GM10847 (cell line): ENCODE results near the gene CDCA5.

Source experiments
- POLR2A ChIP-seq: IDR thresholded peaks from 2 replicates; pipeline ENCODE4 v1.6.1; 2011; ENCODE audit not compliant: insufficient read length; ENCODE audit errors: extremely low read depth

Gene CDCA5, protein sequence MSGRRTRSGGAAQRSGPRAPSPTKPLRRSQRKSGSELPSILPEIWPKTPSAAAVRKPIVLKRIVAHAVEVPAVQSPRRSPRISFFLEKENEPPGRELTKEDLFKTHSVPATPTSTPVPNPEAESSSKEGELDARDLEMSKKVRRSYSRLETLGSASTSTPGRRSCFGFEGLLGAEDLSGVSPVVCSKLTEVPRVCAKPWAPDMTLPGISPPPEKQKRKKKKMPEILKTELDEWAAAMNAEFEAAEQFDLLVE

DNA sequence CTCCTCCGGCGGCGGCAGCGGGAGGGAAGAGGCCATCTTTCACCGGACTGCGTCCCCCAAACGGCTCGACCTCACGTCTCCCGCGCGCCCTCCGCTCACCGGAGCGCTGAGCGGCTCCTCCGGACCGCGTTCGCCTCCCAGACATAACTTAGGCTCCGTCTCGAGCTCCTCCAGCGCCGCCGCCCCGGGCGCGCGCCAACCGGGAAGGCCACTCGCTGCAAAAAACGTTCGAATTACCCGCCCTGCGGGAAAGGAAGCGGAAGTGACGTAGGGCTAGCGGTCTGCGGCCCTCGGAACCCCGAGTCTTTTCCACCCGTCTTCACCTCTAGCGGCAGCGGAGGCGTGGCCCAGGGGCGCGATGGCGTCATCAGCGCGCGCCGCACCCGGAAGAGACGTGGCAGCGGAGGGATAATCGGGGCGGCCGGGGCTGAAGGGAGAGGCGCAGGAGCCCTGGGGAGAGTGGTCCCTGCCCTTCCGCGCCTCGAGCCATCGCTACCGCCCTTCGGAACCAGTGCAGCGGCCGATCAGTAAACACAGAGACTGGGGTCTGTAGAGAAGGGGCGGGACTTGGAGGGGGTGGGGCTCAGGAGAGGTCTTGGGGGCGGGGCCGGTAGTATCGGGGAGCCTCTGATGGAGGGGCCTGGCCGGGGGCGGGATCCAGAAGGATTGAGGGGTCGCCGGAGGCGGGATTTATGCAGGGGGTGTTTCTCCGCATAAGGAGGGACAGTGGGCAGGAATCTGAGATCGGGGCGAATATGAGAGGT, at the start of gene CDCA5, which contains the start of gene ZFPL1:
Gene CDCA5, minus strand, starts transcription at position 207 of the 764 bp plus-strand sequence. Its CDS starts 62 bp downstream, at position 145.
Gene ZFPL1, plus strand, starts transcription at position 389 of the 764 bp plus-strand sequence. CDS start 477 bp downstream, outside the sequence.
- peak; percentile 68 for TF ChIP-seq POLR2A

DNA sequence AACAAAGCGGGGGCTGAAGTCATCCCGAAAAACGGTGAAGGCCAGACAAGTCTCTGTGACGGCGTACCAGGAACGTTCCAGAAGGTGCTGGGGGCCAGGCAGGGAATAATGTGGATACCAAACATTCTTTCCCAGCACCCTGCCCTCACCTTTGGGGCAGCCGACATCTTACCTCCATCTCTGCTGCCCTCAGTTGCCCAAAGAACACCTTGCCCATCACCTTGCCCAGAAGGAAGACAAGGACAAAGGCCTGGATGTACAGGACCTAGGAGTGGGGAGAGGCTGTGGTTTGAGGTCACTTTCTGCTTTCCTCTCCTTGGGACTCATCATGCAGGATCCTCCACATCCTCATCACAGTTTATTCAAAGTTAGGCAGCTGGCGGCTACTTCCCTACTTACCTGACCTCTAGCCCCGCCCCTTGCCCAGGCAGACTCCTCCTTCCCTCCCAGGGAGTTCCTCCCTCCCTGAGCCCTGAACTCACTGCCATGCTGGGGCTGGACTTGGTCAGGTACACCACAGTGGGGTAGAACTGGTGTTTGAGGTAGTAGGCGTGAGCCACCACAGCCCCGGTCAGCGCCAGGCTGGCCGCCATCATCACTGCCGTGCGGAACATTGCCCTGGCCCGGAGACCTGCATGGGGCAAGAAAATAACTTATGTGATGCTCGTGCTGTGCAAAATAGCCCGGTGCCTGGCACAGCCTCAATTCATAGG, 49.3 kb upstream of the CDCA5 start:
- TF ChIP-seq POLR2A, result peak; percentile 42

DNA sequence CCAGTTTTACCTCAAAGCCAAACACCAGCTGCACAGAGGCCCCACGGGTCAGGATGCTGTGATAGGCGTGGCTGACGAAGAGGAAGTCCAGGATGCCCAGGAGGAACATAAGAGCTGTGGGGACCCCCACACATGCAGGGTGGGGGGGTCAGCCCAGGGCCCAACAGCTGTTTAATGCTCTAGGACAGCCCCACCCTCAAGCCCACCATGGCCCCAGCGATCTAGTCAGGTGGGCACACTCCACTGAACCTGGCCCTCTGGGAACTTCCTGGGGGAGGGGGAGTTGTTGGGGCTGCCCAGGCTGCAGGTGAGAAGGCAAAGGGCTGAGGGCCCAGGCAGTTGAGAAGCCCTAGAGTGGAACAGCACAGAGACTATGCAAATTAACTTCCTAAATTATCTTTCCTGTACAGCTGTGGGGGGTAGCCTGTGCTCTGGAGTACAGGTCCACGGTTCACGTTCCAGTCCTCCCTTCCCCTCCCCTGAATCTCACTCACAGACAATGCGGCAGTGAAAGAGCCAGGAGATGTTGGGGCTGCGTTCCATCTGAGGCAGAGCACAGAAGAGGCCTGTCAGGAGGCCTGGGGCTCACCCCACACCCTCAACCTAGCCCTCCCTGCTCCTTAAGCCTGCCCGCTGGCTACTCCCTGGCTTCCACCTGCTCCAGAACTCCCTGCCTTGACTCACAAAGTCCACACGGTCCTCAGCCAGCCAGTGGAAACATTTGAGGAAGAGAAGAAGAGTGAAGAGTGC, 48.6 kb upstream of the CDCA5 start:
- peak; percentile 62 for TF ChIP-seq POLR2A

DNA sequence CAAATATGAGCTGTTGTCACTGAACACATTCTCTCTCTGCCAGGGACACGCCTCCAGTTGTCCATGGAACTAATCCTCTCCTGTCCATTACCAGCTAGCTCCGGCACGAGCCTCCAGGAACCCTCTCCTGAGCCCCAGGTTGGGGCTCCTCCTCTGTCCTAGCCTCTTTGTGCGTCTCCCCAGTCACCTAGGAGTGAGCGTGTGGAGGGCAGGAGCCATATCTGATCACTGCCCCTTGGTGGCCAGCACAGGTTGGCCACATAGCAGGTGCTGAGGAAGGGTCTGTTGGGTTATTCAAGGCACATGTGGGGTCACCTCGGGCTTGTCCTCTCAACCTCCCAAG, 48.0 kb upstream of the CDCA5 start:
- no peak for TF ChIP-seq POLR2A

DNA sequence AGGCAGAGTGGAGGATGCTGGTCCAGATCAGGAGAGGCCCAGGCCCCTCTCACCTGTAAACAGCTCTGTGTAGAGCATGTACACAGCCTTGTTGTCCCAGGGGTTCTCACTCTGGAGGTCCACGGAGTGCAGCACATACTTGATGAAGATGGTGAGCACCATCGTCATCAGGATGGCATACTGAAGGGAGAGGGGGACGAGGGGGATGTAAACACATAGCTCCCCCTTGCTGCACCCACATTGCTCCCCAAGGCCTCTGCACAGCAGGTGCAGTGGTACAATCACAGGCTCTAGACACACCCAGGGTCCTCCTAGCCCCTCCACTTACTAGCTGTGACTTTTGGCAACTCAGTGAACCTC, 47.6 kb upstream of the CDCA5 start:
- no peak for TF ChIP-seq POLR2A

DNA sequence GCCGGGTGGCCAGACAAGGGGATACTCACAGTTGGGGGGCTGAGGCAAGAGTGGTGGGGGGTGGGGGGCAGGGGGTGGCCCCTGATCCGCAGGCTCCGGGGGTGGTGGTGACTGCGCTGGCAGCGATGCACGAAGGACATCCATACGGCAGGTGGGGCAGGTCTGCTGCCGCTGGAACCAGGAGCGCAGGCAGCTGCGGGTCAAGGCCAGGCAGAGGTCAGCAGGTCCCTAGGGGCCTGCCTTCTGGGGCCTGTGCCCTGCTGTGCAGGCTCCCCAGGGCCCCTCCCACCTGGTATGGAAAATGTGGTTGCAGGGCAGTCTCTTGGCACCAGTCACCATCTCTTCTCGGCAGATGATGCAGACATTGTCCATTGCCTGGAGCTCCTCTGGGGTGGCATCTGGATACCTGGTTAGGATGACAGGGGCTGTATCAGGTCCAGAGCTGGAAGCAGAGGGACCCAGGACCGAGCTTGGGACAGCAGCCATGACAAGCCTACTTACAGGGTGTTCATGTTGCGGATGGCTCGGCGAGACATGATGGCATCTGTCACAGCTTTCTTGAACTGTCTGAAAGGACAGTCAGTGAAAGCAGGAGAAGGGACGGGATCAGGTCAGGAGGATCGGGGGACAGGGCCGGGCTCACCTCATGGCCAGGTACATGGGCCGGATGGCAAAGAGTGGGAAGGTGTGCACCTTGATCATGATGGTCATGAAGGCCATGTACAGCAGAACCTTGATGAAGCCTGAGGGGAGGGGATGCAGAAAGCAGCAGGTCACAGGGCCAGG, 47.0 kb upstream of the CDCA5 start:
- no peak for TF ChIP-seq POLR2A

DNA sequence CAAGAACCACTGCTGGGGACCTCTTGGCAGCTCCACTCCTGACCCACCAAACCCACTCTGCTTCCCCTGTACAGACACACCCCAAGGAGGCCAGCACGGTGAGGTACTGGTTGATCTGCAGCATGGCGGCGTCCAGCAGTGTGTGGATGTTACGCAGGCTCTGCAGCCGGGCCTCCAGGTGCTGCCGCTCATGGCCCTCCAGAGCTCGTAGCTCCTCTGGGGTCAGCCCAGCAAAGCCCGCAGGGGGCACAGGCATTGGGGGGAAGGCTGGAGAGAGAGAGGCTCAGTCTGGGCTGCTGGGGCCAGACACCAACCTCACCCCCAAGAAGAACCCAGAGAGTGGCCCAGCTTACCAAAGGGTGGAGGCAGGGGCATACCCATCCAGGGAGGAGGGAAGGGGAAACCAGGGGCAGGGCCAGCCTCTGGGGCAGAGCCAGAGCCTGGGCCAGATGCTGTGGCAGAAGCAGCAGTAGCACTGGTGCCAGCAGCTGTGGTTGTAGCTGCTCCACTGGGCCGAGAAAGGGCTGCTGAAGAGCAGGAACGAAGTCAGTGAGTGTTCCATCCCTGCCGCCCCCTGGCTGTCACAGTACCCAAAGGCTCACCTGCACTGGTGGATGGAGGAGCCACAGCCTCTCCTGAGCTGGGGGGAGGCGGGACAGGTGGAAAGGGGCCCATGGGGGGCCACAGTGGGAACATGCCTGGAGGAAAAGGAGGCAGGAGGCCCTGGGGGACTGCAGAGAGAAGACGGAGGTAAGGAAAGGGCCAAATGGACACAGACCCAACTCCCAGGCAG, 46.0 kb upstream of the CDCA5 start:
- no peak for TF ChIP-seq POLR2A

DNA sequence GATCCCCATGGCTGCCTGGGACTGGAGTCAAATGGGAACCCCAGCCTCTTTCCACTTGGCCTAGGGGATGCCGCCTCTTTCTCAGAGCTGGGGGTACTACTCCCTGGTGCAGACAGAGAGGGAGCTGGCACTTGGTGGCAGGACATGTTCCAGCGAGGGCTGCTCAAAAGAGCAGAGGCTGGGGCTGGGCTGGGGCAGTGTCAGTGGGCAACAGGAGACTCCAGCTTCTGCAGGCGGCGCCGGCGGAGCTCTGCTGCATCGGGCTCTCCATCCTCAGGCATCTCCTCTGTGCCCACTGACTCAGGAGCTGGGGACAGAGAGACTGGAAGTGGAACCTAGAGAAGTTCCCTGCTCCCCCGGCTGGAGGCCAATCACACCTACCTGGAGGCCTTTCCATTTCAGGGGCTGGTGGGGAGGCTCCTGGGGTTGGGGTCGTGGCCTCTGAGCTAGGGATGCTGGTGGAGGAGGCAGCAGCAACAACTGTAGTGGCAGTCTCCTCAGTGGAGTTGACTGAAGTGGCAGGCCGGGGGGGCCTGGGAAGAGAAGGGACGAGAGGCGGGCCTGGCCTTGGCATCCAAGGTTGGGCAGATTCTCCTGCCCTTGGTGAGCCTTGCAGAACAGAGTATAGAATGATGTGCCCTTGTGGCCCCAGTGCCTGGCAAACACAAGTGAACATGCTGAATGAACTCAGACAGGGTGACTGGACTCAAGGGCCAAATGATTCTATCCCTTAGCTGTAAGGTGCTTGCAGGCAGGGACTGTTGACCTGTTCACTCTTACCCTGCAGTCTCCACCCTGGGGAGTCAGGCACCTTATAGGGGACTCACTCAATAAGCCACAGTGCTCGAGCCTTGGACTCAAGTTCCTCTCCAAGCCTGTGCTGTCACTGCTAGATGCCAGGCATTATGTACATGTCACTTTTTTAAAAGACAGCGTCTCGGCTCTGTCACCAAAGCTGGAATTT, 44.6 kb upstream of the CDCA5 start:
- TF ChIP-seq POLR2A, result no peak

DNA sequence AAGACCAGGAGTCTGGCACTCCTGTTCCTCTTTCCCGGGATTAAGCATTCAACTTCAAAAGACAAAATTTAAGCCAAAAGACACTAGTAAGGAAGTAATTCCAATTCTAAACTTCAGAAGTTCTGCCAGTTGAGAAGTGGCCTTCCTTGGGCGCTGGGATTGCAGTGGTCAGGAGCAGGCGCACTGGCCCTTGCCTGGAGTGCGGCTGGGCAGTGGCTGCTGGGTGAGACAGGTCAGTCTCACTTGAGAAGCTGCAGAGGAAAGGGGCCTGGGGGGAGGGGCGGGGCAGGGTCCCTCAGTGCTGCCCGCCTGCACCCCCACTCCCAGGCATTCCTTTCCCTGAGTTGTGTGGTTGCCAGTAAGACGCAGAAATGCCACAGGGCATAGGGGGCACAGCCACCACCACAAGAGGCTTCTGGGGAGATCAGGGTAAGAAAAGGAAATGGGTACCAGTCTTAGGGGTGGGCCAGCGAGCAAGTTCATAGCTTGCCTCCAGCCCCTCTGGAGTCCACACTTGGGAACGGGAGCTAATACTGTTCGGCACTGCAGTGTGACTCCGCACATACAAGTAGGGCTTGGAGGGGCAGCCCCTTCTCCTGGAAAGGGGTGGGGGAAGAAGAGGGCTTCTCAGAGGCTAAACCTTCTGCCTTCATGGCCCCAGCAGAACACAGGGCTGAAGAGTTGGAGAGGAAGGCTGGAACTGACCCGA, 43.8 kb upstream of the CDCA5 start:
- TF ChIP-seq POLR2A, result no peak

DNA sequence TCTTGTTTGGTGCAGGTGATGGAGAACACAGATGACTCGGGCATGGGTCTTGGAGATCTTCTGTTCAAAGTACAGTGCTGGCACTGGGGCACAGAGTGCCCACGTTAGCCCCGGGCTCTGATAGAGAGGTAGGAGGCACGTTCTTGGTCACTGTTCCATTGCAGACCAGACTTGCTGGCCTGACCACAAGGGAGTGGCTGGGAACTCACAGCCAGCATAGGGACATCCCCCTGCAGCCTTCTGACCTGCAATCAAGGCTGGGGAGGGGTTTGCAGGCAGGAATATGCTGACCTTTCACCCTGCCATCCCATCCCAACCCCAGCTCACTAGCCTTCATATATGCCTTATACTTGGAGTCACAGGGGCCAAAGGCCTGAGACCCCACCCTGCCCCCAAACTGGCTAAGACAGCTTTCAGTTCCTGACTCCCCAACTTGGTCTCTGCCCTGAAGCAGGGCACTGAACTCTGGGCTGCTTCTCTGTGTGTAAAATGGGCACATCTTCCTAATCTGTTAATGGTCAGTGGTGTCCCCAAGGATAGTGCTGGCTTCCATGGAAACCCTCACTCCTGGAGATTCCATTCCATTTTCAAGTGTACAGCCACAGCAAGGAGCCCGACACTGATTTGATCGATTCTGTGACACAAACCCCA, 42.9 kb upstream of the CDCA5 start:
- peak; percentile 14 for TF ChIP-seq POLR2A

DNA sequence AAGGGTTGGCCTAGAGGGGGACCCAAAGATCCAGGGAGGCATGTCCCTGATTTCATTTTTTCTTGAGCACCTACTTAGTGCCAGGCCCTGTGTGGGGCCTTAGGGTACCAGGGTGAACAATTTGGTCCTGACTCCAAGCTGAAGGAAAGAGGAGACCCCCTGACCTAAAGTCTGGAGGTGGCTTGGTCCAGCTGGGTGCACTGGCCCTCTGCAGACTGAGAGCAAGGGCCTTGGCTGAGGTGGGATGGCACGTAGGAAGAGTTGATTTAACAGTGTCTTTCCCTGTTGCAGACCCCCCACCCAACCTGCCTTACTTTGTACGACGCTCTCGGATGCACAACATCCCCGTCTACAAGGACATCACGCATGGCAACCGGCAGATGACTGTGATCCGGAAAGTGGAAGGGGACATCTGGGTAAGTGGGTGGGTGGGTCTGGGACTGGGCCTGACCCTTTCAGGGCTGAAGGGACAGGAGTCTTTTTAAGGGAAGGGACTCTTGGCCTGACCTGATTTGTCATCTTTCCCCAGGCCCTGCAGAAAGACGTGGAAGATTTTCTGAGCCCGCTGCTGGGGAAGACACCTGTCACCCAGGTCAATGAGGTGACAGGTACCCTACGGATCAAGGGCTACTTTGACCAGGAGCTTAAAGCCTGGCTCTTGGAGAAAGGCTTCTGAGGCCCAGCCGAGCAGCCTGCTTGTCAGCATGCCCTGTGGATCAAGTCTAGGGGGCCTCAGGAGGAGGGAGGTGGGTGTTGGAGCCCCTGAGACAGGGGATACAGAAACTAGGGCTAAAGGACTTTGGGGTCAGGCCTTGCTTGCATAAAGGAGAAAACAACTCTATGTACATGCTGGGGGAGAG, 41.6 kb upstream of the CDCA5 start:
- TF ChIP-seq POLR2A, result no peak
